ENCODE results near the gene CTIF.
A peak's percentile ranks its signal among the peaks of the same experiment; 100 is the strongest.
"Not testable (repeated sequence)": the region's sequence is repeated elsewhere in the genome, so short reads cannot be mapped to it uniquely, and the experiment has no call there.

The CTIF gene

GRCh38 chr18:48538531-48539405 lies at the start of gene CTIF:
Gene CTIF (plus strand): TSS chr18:48539031. CDS start chr18:48619566, 80,535 bp downstream.
- DNase-seq = peak; percentile 49 to 51

DNA sequence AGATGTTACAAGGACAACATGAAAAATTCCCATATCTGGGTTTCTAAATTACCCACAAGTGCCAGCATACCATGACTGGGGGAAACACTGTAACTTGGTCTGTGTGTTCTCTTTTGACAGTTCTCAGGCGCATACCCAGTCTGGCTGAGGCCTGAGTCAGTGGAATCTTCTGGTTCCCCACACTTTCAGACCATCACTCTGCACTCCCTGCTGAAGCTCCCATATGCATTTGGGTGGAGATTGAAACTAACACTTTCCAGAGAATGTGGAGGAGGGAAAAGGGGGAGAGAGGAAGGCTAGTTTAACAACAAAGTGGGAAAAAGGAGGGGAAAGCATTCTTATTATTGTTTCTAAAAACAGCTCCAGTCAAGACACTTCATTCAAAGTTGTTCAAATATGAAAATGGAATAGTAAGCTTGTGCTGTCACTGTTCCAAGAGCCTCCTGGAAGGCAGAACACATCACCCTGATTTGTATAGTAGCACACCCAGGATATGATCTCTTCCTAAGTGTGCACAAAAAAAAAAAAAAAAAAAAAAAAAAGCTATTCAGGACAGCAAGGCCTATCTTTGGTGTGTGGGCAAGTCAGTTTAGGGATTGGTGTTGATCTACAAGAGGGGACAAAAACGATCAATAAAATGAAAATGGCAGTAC lies 48.1 kb upstream of the CTIF start:
- DNase-seq = no peak

DNA sequence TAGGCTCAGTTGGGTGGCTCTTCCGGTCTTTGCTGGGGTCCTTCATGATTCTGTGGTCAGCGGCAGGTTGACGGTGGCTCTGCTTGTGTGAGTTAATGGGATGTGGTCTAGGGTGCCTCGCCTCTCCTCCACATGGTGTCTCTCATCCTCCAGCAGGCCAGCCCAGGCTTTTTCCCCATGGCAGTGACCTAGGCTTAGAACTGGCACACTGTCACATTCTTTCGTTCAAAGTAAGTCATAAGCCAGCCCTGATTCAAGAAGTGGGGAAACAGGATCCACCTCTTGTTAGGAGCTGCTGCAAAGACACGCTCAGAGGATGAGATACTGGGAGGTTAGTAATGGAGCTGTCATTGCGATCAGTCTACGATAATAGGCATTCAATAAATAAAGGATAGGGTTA lies 46.0 kb upstream of the CTIF start:
- DNase-seq = no peak

DNA sequence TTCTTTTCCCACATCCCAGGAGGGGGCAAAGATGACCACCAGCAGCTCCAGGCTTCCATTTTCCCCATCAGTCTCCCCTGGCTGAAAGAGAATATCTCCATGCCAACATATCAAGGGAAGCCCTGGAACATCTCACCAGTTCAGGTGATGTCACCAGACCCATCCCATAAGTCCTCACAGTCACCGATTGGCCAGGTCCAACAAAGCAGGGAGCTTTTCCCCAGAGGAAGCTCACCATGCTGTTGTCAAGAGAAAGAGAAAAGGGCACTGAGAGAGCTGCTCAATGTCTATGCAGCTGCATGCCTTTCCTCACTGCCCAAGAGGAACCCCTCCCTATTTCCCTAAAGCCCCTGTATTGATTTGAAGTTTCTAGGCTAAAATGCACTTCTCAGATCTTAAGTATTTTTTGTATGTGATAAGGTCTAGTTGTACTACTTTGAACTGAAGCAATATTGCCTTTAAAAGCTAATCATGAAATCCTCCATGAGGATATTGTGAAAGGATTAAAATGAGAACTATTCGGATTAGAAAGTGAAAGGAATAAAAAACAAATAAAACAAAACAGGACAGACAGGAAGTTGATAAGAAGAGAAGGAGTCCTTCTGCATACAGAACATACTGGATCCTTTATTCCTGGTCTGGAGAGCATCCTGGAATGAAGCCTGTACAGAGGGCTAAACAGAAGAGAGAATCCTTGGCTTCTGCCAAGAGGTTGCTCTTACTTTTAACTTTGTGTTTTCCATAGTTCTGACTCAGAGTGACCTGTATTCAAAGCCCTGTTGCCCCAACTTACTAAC lies 45.2 kb upstream of the CTIF start:
- DNase-seq = no peak

GRCh38 chr18:48497863-48498262 lies 41.0 kb upstream of the CTIF start:
- no peak for DNase-seq

GRCh38 chr18:48500517-48500916 lies 38.3 kb upstream of the CTIF start:
- no peak for DNase-seq

GRCh38 chr18:48502906-48503305 lies 35.9 kb upstream of the CTIF start:
- no peak for DNase-seq

GRCh38 chr18:48504819-48505218 lies 34.0 kb upstream of the CTIF start:
- no peak for DNase-seq

- DNase-seq = not testable (repeated sequence)
Measured at GRCh38 chr18:48506983-48507568, 31.8 kb upstream of the CTIF start.

- DNase-seq = not testable (repeated sequence)
Measured at GRCh38 chr18:48512498-48512897, 26.3 kb upstream of the CTIF start.

DNA sequence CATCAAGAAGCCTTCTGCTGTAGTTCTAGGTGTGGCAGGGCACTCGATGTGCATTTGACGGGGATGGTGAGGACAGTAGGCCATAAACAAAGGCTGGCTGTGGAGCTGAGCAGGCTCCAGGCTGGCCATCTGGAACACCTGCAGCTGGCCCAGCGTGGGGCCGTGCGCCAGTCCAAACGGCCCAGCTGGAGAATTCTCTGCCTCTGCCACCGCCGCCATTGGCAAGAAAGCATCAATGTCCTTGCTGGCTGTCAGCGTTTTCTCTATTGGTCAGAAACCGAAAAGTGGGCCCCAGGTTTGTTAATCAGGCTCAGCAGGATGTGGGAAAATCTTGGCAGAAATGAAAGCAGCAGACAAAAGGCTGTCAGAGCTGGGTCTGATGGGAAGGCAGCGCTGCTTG lies 24.0 kb upstream of the CTIF start:
- no peak for DNase-seq

- DNase-seq = no peak
Measured at GRCh38 chr18:48517048-48517447, 21.8 kb upstream of the CTIF start.

DNA sequence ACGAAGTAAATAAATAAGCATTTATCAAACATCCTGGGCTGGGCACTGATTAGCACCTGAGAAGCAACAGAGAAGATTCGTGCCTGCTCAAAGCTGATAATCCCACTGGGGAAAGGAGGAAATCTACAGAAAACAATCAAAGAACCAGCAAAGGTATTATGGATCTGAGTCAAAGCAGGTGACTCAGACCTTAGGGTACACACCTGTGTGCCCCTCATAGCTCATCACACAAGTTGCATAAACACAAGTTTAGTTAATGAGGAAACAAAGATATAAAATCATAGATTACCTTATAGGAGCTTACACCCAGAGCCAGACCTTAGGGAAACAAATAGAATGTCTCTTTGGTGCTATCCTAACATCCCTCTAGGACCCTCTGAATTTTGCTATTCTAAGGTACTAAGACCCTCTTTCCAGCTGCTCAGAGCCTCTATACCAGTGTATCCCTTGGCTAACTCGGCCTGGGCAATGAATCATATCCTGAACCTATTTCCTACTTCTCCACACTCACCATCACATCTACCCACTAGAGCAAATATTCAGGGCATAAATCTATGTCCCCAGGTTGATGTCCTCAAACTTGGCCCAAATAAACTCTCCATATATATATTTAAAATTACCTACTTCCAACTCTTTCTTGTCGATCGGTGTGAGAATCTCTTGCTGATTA lies 19.3 kb upstream of the CTIF start:
- DNase-seq = no peak

- DNase-seq = no peak
Measured at GRCh38 chr18:48521723-48522122, 17.1 kb upstream of the CTIF start.

GRCh38 chr18:48525671-48526070 lies 13.2 kb upstream of the CTIF start:
- DNase-seq = no peak

GRCh38 chr18:48527461-48527860 lies 11.4 kb upstream of the CTIF start:
- DNase-seq = no peak

DNA sequence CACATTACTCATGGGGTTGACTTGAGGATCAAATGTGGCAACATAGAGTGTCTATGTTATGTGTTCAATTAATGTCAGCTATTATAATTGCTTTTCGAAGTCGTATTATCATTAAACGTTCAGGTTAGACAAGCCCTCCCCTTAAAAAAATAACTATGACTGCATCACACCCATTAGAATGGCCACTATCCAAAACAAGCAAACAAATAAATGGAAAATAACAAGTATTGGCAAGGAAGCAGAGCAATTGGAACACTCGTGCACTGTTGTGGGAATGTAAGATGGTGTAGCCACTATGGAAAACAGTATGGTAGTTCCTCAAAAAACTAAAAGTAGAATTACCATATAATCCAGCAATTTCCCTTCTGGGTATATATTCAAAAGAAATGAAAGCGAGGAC lies 10.0 kb upstream of the CTIF start:
- no peak for DNase-seq

DNA sequence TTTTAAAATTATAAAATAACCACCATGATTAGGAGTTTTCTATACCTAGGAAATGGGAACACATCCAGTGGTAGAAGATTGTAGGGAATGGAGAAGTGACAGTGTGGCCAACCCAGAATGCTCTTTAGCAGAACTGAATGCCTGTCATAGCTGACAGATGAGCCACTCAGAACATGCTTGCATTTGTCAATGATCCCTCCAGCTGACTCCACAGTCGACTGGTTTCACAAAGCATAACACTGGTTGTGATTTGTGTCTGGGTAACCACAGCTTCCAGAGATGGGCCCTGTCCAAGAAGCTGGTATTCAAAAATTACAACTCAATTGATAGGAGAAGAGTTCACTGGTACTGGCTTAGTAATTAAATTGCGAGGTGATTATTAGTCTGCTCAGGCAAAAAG lies 9.0 kb upstream of the CTIF start:
- DNase-seq = no peak

DNA sequence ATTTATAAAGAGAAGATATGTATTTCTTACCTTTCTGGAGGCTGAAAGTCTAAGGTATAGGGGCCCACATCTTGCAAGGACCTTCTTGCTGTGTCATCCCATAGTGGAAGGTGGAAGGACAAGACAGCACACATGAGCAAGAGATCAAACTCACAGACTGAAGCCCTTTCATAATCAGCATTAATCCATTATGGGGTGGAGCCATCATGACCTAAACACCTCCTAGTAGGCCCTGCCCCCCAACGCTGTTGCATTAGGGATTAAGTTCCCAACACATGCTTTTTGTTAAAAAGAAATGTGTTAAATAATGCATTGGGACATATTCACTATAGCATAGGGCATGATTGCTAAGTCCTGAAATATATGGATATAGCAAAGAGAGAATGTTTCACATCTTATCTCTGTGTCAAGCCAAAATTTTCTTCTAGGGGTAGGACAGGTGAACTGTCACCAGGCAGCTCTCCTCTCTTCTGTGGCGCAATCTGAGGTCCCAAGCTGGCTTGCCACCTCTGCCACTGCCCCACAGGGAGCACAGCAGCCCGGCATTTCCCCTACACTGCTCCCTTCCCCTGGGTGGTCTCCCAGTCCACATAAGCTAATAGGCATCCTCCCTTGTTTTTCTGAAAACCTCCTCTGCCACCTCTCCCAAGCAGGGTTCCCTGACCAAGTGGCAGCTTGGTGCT lies 8.3 kb upstream of the CTIF start:
- no peak for DNase-seq

DNA sequence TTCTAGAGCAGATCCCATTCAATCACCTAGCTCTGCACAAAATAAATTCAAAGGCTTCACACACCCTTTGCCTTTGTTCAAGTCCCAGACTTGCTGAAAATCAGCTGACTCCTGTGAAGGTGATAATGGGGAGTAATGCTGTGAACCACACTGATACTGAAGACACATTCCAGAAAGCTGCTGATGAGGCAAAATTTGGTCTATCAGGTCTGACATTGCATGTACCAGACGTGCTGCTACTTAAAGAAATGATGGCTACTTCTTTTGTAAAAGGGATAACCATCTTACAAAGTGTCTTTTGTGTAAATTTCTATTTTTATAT lies 7.8 kb upstream of the CTIF start:
- DNase-seq = no peak

DNA sequence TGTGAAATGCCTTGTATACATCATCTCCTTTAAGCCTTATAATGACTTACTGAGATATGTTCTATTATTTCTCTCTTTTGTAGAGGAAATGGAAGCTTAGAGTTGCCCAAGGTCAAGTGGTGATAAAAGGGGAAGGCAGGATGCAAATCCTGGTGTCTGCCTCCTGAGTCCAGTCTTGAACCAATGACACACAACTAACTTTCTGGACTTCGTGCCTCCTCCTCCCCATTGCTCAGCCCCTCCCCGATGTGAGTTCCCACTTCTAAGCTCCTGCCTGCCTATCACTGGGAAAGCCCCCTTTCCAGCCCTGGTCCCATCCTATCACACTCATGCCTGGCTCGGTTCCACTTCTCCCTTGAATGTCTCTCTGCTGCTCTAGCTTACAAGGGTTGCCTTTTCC lies 6.9 kb upstream of the CTIF start:
- no peak for DNase-seq

Measured in activated CD4-positive, alpha-beta T cell treated with anti-CD3 and anti-CD28 coated beads, Interleukin-2, amount 50 U/mL, for 4 hours (primary cell).